Fibroblast of mammary gland (primary cell): ENCODE measurements around the gene BEAN1.

Experiments
- DNase-seq: peaks from one replicate; pipeline ENCODE4 v3.0.0-alpha.2; 2010; ENCODE audit warnings: low read depth
- H3K4me3 ChIP-seq: 2 replicates; pipeline ENCODE4 v1.5.1; 2011; ENCODE audit warnings: low read depth, mild to moderate bottlenecking, low read length, moderate library complexity; ENCODE audit not compliant: control insufficient read depth
- TF ChIP-seq, protein P1 (sequence below): conservative IDR thresholded peaks from 2 replicates; pipeline ENCODE4 v1.5.1; 2011; ENCODE audit warnings: low read depth, low read length, inconsistent platforms; ENCODE audit not compliant: control insufficient read depth, insufficient read depth

Gene BEAN1

DNA sequence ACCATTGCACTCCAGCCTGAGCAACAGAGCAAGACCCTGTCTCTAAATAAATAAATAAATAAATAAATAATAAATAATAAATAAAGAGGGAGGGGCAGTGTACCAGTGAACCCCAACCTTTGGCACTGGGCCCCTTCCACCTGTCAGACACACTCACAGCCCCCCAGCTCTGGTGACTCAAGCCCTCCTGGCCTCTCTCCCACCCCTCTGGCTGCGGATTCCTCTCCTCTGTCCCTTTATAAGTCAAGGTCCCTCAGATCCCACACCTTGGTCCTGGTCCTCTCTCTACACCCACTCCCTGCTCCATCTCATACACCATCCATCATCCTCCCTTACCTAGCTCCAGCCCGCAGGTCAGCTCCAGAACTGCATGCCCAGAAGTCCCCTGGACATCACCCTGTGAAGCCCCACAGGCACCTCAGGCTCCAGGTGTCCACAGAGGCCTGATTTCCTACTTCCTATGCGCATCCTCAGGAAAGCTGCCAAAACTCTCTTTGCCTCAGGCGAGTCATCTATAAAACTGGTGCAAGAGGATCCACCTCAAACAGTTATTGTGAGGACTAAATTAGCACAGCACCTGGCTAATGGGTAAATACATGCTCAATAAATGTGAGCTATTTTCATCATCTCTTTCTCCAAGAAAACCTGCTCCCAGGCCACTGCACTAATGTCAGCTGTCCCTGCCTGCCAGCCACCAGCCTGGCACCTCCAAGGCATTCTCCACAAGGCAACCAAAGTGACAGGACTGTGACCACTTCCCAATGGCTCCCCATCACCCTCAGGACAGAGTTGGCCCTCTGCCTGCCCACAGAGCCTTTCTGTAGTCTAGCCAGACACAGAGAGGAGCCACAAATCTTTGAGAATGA lies 46.8 kb downstream of the BEAN1 start:
- TF ChIP-seq, protein P1, sequence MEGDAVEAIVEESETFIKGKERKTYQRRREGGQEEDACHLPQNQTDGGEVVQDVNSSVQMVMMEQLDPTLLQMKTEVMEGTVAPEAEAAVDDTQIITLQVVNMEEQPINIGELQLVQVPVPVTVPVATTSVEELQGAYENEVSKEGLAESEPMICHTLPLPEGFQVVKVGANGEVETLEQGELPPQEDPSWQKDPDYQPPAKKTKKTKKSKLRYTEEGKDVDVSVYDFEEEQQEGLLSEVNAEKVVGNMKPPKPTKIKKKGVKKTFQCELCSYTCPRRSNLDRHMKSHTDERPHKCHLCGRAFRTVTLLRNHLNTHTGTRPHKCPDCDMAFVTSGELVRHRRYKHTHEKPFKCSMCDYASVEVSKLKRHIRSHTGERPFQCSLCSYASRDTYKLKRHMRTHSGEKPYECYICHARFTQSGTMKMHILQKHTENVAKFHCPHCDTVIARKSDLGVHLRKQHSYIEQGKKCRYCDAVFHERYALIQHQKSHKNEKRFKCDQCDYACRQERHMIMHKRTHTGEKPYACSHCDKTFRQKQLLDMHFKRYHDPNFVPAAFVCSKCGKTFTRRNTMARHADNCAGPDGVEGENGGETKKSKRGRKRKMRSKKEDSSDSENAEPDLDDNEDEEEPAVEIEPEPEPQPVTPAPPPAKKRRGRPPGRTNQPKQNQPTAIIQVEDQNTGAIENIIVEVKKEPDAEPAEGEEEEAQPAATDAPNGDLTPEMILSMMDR = no peak
- H3K4me3 ChIP-seq = no peak overlapping the region
- DNase-seq = no peak

DNA sequence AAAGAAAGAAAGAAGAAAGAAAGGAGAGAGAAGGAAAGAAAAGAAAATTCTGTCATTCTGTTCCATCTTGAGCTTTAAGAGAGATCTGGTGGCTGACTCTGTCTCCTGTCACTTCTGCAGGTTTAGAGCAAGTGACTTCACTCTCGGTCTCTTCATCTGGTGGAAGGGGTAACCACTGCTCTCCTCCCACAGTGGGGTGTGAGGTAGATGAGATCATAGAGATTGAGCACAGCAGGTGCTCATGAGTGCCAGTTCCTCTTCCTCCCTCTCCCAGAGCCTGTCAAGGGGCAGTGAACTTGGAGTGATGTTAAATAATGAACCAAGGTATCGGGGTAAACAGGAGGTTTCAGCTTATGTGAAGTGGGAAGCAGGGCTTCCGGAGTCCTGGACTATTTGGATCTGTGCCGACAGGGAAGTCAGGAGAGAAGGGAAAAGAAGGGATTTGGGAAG lies 47.7 kb downstream of the BEAN1 start:
- DNase-seq = no peak
- TF ChIP-seq, protein P1 = no peak
- no peak overlapping the region for H3K4me3 ChIP-seq

DNA sequence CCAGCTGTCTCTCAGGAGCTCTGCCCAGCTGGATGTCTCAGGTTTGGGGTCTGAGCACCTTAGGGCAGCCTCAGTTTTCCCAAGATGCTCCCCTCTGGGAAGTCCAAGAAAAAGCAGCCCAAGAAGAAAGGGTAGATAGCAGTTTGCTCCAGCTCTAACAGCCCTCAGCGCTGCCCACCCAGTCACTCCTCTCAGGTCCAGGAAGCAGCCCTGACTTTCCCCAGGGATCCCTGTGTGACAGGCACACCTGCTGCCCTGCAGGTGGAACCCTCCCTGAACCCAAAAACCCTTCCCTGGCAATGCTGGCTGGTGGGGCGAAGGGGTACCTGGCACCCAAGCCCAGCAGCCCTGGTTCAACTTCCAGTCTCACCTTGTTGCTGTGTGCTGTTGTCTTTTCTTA lies 48.1 kb downstream of the BEAN1 start:
- no peak overlapping the region for H3K4me3 ChIP-seq
- TF ChIP-seq, protein P1 = no peak
- DNase-seq = no peak

DNA sequence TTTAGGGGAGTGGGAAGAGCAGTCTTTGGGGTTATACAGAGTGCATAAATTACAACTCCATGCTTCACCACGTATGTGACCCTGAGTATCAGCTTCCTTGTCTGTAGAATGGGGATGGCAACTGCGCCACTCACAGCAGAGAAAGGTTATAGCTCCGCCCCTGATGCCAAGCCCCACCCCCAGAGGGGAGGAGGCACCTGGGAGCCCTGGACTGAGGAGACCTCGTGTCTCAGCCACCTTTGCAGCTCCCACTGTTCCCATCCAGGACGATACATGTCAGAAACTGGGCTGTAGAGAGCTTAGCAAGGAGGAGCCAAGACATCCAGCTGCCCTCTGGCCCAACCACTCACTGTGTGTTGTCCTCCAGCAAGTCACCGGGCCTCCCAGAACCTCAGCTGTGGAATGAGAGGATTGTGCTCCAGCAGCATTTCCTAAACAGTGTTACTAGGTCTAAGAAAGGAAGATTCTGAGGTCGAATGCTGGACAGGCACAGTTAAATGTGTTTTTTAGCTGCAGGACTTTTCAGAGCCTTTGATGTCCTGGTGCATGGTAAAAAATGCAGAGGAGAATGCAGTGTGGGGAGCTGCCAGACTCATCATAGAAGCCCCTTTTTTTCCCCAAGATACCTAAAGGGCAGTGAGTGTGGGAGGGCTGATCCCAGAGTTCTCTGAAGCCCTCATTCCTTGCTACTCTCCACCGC lies 49.4 kb downstream of the BEAN1 start:
- TF ChIP-seq, protein P1 = no peak
- no peak for DNase-seq
- no peak overlapping the region for H3K4me3 ChIP-seq

DNA sequence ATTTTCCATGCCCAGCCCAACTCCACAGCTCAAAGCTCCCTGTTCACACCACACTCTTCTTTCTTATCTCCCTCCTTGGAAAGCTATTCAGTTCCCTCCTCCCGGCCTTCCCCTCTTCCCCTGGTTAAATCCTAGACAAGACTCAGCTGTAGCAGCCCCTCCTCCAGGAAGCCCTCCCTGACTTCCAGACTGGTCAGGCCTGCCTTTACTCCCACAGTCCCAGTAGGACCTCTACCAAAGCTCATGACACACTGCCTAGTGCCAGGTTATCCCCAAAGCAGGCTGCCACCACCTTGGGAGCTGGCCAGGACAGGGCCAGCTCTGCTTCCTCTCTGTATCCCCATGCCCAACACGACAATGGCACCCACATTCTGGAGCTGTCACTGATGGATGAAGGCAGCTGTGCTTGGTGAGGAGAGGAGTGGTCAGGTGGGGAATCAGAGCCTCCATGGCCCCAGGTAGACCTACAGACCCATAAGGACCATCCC lies 50.0 kb downstream of the BEAN1 start:
- no peak for DNase-seq
- H3K4me3 ChIP-seq = no peak overlapping the region
- TF ChIP-seq, protein P1 = no peak

DNA sequence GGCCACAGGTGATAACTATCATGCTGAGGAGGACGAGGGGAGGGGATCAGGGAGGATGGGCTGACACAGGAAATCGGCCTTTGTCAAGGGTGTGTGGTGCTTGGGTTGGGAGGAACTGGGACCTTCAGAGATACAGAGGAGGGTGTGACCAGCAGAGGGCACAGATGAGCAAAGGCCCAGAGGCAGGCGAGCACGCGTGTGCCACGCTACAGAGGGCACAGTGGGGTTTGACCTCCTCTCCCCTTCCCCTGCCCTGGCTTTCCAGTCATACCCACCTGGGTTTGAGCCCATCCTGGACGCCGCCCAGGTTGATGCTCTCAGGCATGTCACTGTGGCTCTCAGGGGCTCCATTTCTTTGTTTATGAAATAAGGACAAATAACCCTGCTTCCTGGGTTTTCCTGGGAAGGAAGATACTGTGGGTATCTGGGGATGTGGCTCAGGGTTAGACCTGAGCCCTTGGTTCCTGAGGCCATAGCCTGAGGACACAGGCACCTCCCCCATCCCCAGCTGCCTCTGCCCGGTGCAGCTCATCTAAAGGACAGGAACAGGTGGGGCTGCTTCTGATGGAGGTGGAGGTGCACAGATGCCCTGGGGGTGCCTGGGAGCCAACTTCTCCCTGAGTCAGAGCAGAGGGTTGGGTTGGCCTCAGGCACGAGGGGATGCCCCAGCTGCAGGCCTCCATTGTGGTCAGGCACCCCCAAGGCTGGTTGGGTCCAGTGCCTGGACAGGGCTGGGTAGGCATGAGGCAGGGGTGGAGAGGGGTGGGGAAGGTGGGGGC lies 51.8 kb downstream of the BEAN1 start:
- H3K4me3 ChIP-seq = no peak overlapping the region
- peak; percentile 65 for DNase-seq
- TF ChIP-seq, protein P1 = peak; percentile 84
